Measurements from ENCODE around the gene FAM3B. TPM values are rescaled to one million over a fixed set of nuclear protein-coding genes. Genes with fewer than 3 reads are reported as not detected.
A peak's percentile ranks its signal among the peaks of the same experiment; 100 is the strongest.

Gene FAM3B
- total and polyA plus RNA-seq, 4 experiments from 2014 or later, result not detected

- no peak for DNase-seq
- Histone ChIP-seq H3K27ac (ENCODE audit: low read depth, low read length) (no peak overlapping the region), H3K27me3 (ENCODE audit: insufficient read depth, low read length) (no peaks in the 10 kb centered on the region), H3K9me3 (ENCODE audit: control insufficient read depth in 1 of 2, low read length in 2 of 2) (no peaks in the 10 kb centered on the region), H3K36me3 (ENCODE audit: insufficient read depth, low read length) (no peaks in the 10 kb centered on the region), H3K4me3 (ENCODE audit: low read length in 2 of 2) (no peak overlapping the region), H3K4me1 (ENCODE audit: insufficient read depth, low read length) (no peaks in the 10 kb centered on the region)
- H3K36me3 Mint-ChIP-seq, result no peaks in the 10 kb centered on the region
- ChIA-PET CTCF (ENCODE audit: partially characterized antibody) (interaction anchor here (0.6 kb wide), 1 partner anchor 52 kb away, joined by 3 read pairs; no protein-coding TSS in a partner anchor), POLR2A (ENCODE audit: partially characterized antibody) (no interaction called here)
- no peak overlapping the region for H3K27ac Mint-ChIP-seq
- H3K9me3 Mint-ChIP-seq, result no peaks in the 10 kb centered on the region
- intact Hi-C loops (cut with micrococcal nuclease), result no loop called here
- H3K4me3 Mint-ChIP-seq, result no peak overlapping the region
- no peaks in the 10 kb centered on the region for H3K4me1 Mint-ChIP-seq
- no peaks in the 10 kb centered on the region for H3K27me3 Mint-ChIP-seq
Observed at GRCh38 chr21:41327753-41328152, 11.2 kb downstream of the FAM3B start.

GRCh38 chr21:41328660-41329607 lies 12.3 kb downstream of the FAM3B start:
- no peak overlapping the region for H3K4me3 ChIP-seq (ENCODE audit: low read length in 2 of 2)
- ChIA-PET POLR2A (ENCODE audit: partially characterized antibody) (no interaction called here), CTCF (ENCODE audit: partially characterized antibody) (no interaction called here)
- H3K4me1 ChIP-seq (ENCODE audit: insufficient read depth, low read length), result no peaks in the 10 kb centered on the region
- Mint-ChIP-seq H3K9me3 (peaks cover 0 to 10% (median 6%) of the 10 kb centered on the region in 8 donors), H3K4me1 (no peaks in the 10 kb centered on the region), H3K27me3 (peaks cover 0 to 2% of the 10 kb centered on the region in 2 donors), H3K27ac (no peak overlapping the region), H3K4me3 (no peak overlapping the region), H3K36me3 (peaks cover 0 to 6% of the 10 kb centered on the region in 2 donors)
- no peak for DNase-seq
- H3K27me3 ChIP-seq (ENCODE audit: insufficient read depth, low read length), result no peaks in the 10 kb centered on the region
- intact Hi-C loops (cut with micrococcal nuclease), result no loop called here
- H3K36me3 ChIP-seq (ENCODE audit: insufficient read depth, low read length), result no peaks in the 10 kb centered on the region
- H3K9me3 ChIP-seq (ENCODE audit: control insufficient read depth in 1 of 2, low read length in 2 of 2), result no peaks in the 10 kb centered on the region
- H3K27ac ChIP-seq (ENCODE audit: low read depth, low read length), result no peak overlapping the region

GRCh38 chr21:41333752-41334151 lies 17.2 kb downstream of the FAM3B start:
- CTCF ChIA-PET (ENCODE audit: partially characterized antibody), result no interaction called here
- H3K27ac ChIP-seq (ENCODE audit: low read depth, low read length), result no peak overlapping the region
- Mint-ChIP-seq H3K4me3 (no peak overlapping the region), H3K27ac (no peak overlapping the region), H3K4me1 (no peaks in the 10 kb centered on the region), H3K9me3 (peaks cover 0 to 30% (median 9%) of the 10 kb centered on the region in 8 donors), H3K27me3 (peaks cover 0 to 6% of the 10 kb centered on the region in 2 donors), H3K36me3 (peaks cover 0 to 6% of the 10 kb centered on the region in 2 donors)
- intact Hi-C loops (cut with micrococcal nuclease), result no loop called here
- no peaks in the 10 kb centered on the region for H3K4me1 ChIP-seq (ENCODE audit: insufficient read depth, low read length)
- H3K4me3 ChIP-seq (ENCODE audit: low read length in 2 of 2), result no peak overlapping the region
- no peaks in the 10 kb centered on the region for H3K36me3 ChIP-seq (ENCODE audit: insufficient read depth, low read length)
- no peak for DNase-seq
- POLR2A ChIA-PET (ENCODE audit: partially characterized antibody), result no interaction called here
- H3K27me3 ChIP-seq (ENCODE audit: insufficient read depth, low read length), result no peaks in the 10 kb centered on the region
- no peaks in the 10 kb centered on the region for H3K9me3 ChIP-seq (ENCODE audit: control insufficient read depth in 1 of 2, low read length in 2 of 2)

- POLR2A ChIA-PET (ENCODE audit: partially characterized antibody), result no interaction called here
- Mint-ChIP-seq H3K36me3 (peaks cover 0 to 6% of the 10 kb centered on the region in 2 donors), H3K4me1 (no peaks in the 10 kb centered on the region), H3K4me3 (no peak overlapping the region), H3K27me3 (peaks cover 6 to 10% of the 10 kb centered on the region in 2 donors), H3K27ac (no peak overlapping the region), H3K9me3 (peaks cover 0 to 35% (median 13%) of the 10 kb centered on the region in 8 donors)
- H3K27me3 ChIP-seq (ENCODE audit: insufficient read depth, low read length), result no peaks in the 10 kb centered on the region
- intact Hi-C loops (cut with micrococcal nuclease), result no loop called here
- DNase-seq, result no peak
- no peaks in the 10 kb centered on the region for H3K36me3 ChIP-seq (ENCODE audit: insufficient read depth, low read length)
- H3K4me1 ChIP-seq (ENCODE audit: insufficient read depth, low read length), result no peaks in the 10 kb centered on the region
- no peaks in the 10 kb centered on the region for H3K9me3 ChIP-seq (ENCODE audit: control insufficient read depth in 1 of 2, low read length in 2 of 2)
- CTCF ChIA-PET (ENCODE audit: partially characterized antibody), result no interaction called here
- no peak overlapping the region for H3K27ac ChIP-seq (ENCODE audit: low read depth, low read length)
- no peak overlapping the region for H3K4me3 ChIP-seq (ENCODE audit: low read length in 2 of 2)
Observed at GRCh38 chr21:41337515-41337914, 20.9 kb downstream of the FAM3B start.

GRCh38 chr21:41338455-41338854 lies 21.9 kb downstream of the FAM3B start:
- Histone ChIP-seq H3K27me3 (ENCODE audit: insufficient read depth, low read length) (no peaks in the 10 kb centered on the region), H3K4me3 (ENCODE audit: low read length in 2 of 2) (no peak overlapping the region), H3K9me3 (ENCODE audit: control insufficient read depth in 1 of 2, low read length in 2 of 2) (no peaks in the 10 kb centered on the region), H3K4me1 (ENCODE audit: insufficient read depth, low read length) (no peaks in the 10 kb centered on the region), H3K27ac (ENCODE audit: low read depth, low read length) (no peak overlapping the region), H3K36me3 (ENCODE audit: insufficient read depth, low read length) (no peaks in the 10 kb centered on the region)
- peaks cover 6 to 13% of the 10 kb centered on the region in 2 donors for H3K27me3 Mint-ChIP-seq
- no peaks in the 10 kb centered on the region for H3K4me1 Mint-ChIP-seq
- intact Hi-C loops (cut with micrococcal nuclease), result no loop called here
- peaks cover 0 to 4% of the 10 kb centered on the region in 2 donors for H3K36me3 Mint-ChIP-seq
- H3K9me3 Mint-ChIP-seq, result peaks cover 0 to 36% (median 16%) of the 10 kb centered on the region in 8 donors
- DNase-seq, result no peak
- ChIA-PET CTCF (ENCODE audit: partially characterized antibody) (no interaction called here), POLR2A (ENCODE audit: partially characterized antibody) (no interaction called here)
- peak overlapping the region in 1 of 7 donors; percentile 44 for H3K27ac Mint-ChIP-seq
- no peak overlapping the region for H3K4me3 Mint-ChIP-seq

DNA sequence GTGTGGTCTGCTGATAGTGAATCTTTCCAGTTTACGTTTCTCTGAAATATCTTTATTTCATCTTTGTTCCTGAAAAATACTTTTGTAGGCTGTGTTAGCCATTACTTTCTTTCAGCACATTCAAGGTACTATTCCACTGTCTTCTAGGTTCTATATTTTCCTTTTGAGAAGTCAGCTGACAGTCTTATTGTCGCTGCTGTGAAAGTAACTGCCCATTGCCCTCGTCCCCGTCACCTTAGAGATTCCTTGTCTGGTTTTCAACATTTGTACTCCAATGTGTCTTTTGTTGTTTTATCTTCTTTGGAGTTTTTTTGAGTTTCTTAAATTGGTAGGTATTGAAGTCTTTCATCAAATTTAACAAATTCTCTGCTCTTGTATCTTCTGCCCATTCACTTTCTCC lies 25.4 kb downstream of the FAM3B start:
- POLR2A ChIA-PET (ENCODE audit: partially characterized antibody), result no interaction called here
- DNase-seq, result no peak

DNA sequence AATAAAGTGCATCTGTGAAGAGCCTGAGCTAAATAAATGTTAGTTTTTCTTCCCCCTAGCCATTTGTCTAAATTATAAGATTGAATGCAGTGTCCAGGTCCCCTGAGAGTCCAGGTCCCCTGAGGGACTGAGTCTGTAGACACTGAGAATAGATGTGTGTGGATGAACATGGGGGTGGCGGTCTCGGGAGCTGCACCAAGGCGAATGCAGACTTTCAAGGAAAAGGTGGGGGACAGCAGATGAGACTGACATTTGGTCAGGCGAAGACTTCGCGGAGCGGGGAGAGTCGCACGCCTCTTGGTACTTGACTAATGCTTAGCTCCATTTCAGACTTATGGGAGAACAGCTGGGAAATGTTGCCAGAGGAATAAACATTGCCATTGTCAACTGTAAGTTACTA lies 27.5 kb downstream of the FAM3B start:
- Histone ChIP-seq H3K27ac (ENCODE audit: low read depth, low read length) (no peak overlapping the region), H3K36me3 (ENCODE audit: insufficient read depth, low read length) (no peaks in the 10 kb centered on the region), H3K9me3 (ENCODE audit: control insufficient read depth in 1 of 2, low read length in 2 of 2) (no peaks in the 10 kb centered on the region), H3K4me1 (ENCODE audit: insufficient read depth, low read length) (no peaks in the 10 kb centered on the region), H3K4me3 (ENCODE audit: low read length in 2 of 2) (no peak overlapping the region), H3K27me3 (ENCODE audit: insufficient read depth, low read length) (no peaks in the 10 kb centered on the region)
- Mint-ChIP-seq H3K4me1 (no peaks in the 10 kb centered on the region), H3K36me3 (no peaks in the 10 kb centered on the region), H3K4me3 (no peak overlapping the region), H3K27me3 (peaks cover 11 to 25% of the 10 kb centered on the region in 2 donors), H3K27ac (no peak overlapping the region), H3K9me3 (peaks cover 0 to 12% (median 6%) of the 10 kb centered on the region in 8 donors)
- CTCF ChIA-PET (ENCODE audit: partially characterized antibody), result no interaction called here
- intact Hi-C loops (cut with micrococcal nuclease), result no loop called here
- POLR2A ChIA-PET (ENCODE audit: partially characterized antibody), result interaction anchor here (0.9 kb wide), 1 partner anchor 17 kb away, joined by 4 read pairs; the partner anchor contains the start of gene MX2
- DNase-seq, result no peak

More for the DNA sequence above, 25.4 kb downstream of the FAM3B start:
- H3K27ac ChIP-seq (ENCODE audit: low read depth, low read length), result no peak overlapping the region
- intact Hi-C loops (cut with micrococcal nuclease), result no loop called here
- no peaks in the 10 kb centered on the region for H3K36me3 ChIP-seq (ENCODE audit: insufficient read depth, low read length)
- no peaks in the 10 kb centered on the region for H3K4me1 Mint-ChIP-seq
- H3K36me3 Mint-ChIP-seq, result no peaks in the 10 kb centered on the region
- no peak overlapping the region for H3K4me3 ChIP-seq (ENCODE audit: low read length in 2 of 2)
- H3K27me3 Mint-ChIP-seq, result peaks cover 9 to 23% of the 10 kb centered on the region in 2 donors
- no peaks in the 10 kb centered on the region for H3K27me3 ChIP-seq (ENCODE audit: insufficient read depth, low read length)
- CTCF ChIA-PET (ENCODE audit: partially characterized antibody), result no interaction called here
- no peaks in the 10 kb centered on the region for H3K9me3 ChIP-seq (ENCODE audit: control insufficient read depth in 1 of 2, low read length in 2 of 2)
- H3K27ac Mint-ChIP-seq, result no peak overlapping the region
- H3K4me1 ChIP-seq (ENCODE audit: insufficient read depth, low read length), result no peaks in the 10 kb centered on the region
- no peak overlapping the region for H3K4me3 Mint-ChIP-seq
- peaks cover 0 to 12% (median 6%) of the 10 kb centered on the region in 8 donors for H3K9me3 Mint-ChIP-seq

All from CD4-positive, alpha-beta memory T cell (primary cell).